Thyroid gland (tissue), 4 donors: ENCODE results near the gene PAFAH1B2. TPM values are rescaled to one million over a fixed set of nuclear protein-coding genes. Genes with fewer than 3 reads are reported as not detected.

ENCODE experiments used
- DNase-seq, 2 donors: peaks; one replicate each; pipeline ENCODE4 v3.0.0-alpha.2; 2019
- H3K27ac ChIP-seq, 3 donors: fragments of 200-600 bp; sonication (generic); 1 replicate in 2 of 3; 2 replicates in 1 of 3; pipeline ENCODE4 v1.5.1; 2016 to 2019; ENCODE audit warnings: mild to moderate bottlenecking in 1 of 3, moderate library complexity in 1 of 3
- H3K27me3 ChIP-seq: fragments of 200-600 bp; sonication (generic); one replicate; pipeline ENCODE4 v1.5.1; 2019
- H3K36me3 ChIP-seq, 2 donors: fragments of 200-600 bp; sonication (generic); one replicate each; pipeline ENCODE4 v1.5.1; 2016 to 2019
- H3K4me1 ChIP-seq, 2 donors: fragments of 200-600 bp; sonication (generic); one replicate each; pipeline ENCODE4 v1.5.1; 2017 to 2019
- H3K4me3 ChIP-seq, 3 donors: fragments of 200-600 bp; sonication (generic); replicated peaks in 1 of 3; 1 replicate in 2 of 3; 2 replicates in 1 of 3; pipeline ENCODE4 v1.5.1; 2016; ENCODE audit warnings: mild to moderate bottlenecking in 1 of 3
- H3K9me3 ChIP-seq: fragments of 200-600 bp; sonication (generic); one replicate; pipeline ENCODE4 v1.5.1; 2017
- CTCF ChIP-seq, 6 experiments: fragments of 200-600 bp in 3 of 6; fragments of 450-650 bp in 3 of 6; sonication (generic) in 3 of 6; IDR thresholded peaks; one replicate each; pipeline ENCODE4 v1.5.1; 2016 to 2019; ENCODE audit warnings: antibody characterized with exemption in 6 of 6, mild to moderate bottlenecking in 2 of 6, inconsistent platforms in 1 of 6, moderate library complexity in 1 of 6
- POLR2A ChIP-seq, 2 donors: fragments of 450-650 bp; IDR thresholded peaks; one replicate each; pipeline ENCODE4 v1.6.1; 2017; ENCODE audit warnings: antibody characterized with exemption in 2 of 2, mild to moderate bottlenecking in 2 of 2, moderate library complexity in 1 of 2
- WGBS, 2 donors: methylation state at CpG; one replicate each; pipeline ENCODE4 v1.1.5; 2017; 5-methylcytosine and 5-hydroxymethylcytosine counted together
- intact Hi-C: fragments of 100-400 bp; cut with DNase I; formaldehyde crosslinking; loops from one replicate; pipeline ENCODE4 v1.15.1; 2023
- total RNA-seq, 4 donors: library from RNA; depleted of rRNA; stranded (reverse); fragments of >200 nt; gene quantifications; one replicate each; pipeline ENCODE4 v1.2.3, GENCODE V29; 2016

The PAFAH1B2 gene
- total RNA-seq, 4 donors from 2014 or later = 107 to 128 (median 118) TPM

GRCh38 chr11:117179048-117179999 is 35.2 kb downstream of the PAFAH1B2 start:
- Histone ChIP-seq H3K9me3 (no peaks in the 10 kb centered on the region), H3K27ac (peak overlapping the region; percentile 93 to 94 (median 94)), H3K27me3 (no peaks in the 10 kb centered on the region), H3K4me1 (peaks cover 26 to 48% of the 10 kb centered on the region in 2 donors), H3K36me3 (peaks cover 5 to 11% of the 10 kb centered on the region in 2 donors), H3K4me3 (peak overlapping the region; percentile 66 to 77 (median 71))
- TF ChIP-seq CTCF (IDR thresholded peaks at IDR 0.05) = no peak
- peak in 1 of 2 donors; percentile 31 for TF ChIP-seq POLR2A (IDR thresholded peaks at IDR 0.05)
- intact Hi-C loops = no loop called here
- WGBS, 2 donors = 1 to 16% methylated on average over 2 to 31 of the region's 39 CpGs
- peak; percentile 49 to 52 for DNase-seq

- H3K36me3 ChIP-seq = peaks cover 5 to 11% of the 10 kb centered on the region in 2 donors
- peak overlapping the region in 1 of 3 donors; percentile 71 for H3K4me3 ChIP-seq
- TF ChIP-seq CTCF (IDR thresholded peaks at IDR 0.05) (no peak), POLR2A (IDR thresholded peaks at IDR 0.05) (no peak)
- intact Hi-C loops = loop anchor here (5.0 kb wide), 1 partner anchor 47 kb away; no protein-coding TSS in a partner anchor
- H3K4me1 ChIP-seq = peaks cover 23 to 41% of the 10 kb centered on the region in 2 donors
- peak overlapping the region in 2 of 3 donors; percentile 94 for H3K27ac ChIP-seq
- 38 to 42% methylated on average over 4 of the region's 4 CpGs for WGBS, 2 donors
- no peaks in the 10 kb centered on the region for H3K9me3 ChIP-seq
- peak in 1 of 2 donors; percentile 3 for DNase-seq
- H3K27me3 ChIP-seq = no peaks in the 10 kb centered on the region
These were observed 35.9 kb downstream of the PAFAH1B2 start for GRCh38 chr11:117180020-117180419.

DNA sequence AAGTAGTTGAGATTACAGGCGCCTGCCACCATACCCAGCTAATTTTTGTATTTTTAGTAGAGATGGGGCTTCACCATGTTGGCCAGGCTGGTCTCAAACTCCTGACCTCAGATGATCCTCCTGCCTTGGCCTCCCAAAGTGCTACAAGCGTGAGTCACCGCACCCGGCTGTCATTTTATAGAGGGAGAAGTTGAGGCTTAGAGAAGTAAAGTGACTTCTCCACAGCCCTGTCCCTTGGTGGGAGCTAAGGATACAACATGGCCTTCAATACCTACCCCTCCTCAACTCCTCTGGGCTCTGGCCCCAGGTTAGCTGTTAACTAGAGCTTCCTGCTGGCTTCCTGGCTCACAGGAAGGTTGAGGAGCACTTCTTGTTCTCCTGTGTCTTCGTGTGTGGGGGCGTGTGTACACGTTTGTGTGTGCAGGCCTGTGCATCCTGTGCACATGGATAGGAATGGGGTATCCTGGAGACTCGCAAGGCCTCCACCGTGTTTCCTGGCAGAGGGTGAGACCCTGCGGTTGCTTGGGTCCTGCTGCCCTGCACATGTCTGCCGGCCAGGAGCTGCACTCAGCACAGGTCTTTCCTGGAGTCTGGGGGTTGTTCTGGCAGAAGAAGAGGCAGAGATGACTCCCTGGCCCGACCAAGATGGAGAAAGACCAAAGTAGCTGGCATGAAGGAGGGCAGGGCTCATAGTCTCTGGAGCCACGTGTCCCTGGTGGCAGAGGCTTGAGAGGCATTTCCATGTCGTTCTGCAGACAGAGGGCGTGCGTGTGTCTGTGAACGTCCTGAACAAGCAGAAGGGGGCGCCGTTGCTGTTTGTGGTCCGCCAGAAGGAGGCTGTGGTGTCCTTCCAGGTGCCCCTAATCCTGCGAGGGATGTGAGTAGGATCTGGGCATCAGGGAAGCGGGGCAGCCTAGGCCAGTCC is 36.8 kb downstream of the PAFAH1B2 start:
- TF ChIP-seq POLR2A (IDR thresholded peaks at IDR 0.05) = no peak
- peak in 4 of 6 experiments; percentile 31 to 54 (median 51) for TF ChIP-seq CTCF (IDR thresholded peaks at IDR 0.05)
- Histone ChIP-seq H3K9me3 (no peaks in the 10 kb centered on the region), H3K4me1 (peaks cover 17 to 32% of the 10 kb centered on the region in 2 donors), H3K36me3 (peaks cover 5 to 11% of the 10 kb centered on the region in 2 donors), H3K4me3 (no peak overlapping the region), H3K27me3 (no peaks in the 10 kb centered on the region), H3K27ac (no peak overlapping the region)
- DNase-seq = peak; percentile 59 to 67
- intact Hi-C loops = loop anchor here (5.0 kb wide), 1 partner anchor 46 kb away; no protein-coding TSS in a partner anchor
- 53 to 61% methylated on average over 19 of the region's 22 CpGs for WGBS, 2 donors

DNA sequence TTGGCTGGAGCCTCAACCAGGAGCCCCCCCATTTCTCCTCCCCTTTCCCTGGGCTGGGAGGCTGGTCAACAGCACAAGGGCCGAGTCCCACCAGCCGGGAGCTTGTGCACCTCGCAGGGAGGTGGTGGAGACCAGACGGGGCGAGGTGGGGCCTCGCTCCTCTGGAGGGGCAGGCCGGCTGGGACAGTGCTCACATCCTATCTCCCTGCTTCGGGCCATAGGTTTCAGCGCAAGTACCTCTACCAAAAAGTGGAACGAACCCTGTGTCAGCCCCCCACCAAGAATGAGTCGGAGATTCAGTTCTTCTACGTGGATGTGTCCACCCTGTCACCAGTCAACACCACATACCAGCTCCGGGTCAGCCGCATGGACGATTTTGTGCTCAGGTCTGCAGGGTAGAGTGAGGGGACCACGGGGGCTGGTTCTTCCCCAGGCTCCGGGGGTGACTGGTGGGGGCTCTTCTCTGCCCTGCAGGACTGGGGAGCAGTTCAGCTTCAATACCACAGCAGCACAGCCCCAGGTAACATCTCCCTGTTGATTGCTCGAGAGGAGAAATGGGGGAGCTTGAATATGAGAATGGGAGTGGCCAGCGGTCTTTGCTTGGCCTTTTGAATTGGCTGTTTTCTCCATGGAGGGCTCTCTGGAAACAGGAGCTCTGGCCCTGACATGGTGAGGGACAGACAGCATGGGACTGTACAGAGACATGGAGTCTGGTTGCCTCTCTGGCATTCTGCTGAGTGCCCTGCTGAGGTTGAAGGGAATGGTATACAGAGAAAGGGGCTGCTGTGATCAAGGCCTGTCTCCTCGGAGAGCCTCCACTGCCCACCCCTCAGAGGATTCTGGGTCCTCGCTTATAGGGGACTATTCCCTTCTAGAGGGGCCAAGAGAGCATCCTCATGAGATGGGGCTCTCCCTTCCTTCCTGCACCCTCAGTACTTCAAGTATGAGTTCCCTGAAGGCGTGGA is 37.8 kb downstream of the PAFAH1B2 start:
- 89 to 97% methylated on average over 12 to 16 of the region's 22 CpGs for WGBS, 2 donors
- Histone ChIP-seq H3K4me1 (peaks cover 17 to 27% of the 10 kb centered on the region in 2 donors), H3K27me3 (no peaks in the 10 kb centered on the region), H3K9me3 (no peaks in the 10 kb centered on the region), H3K27ac (no peak overlapping the region), H3K36me3 (peaks cover 5 to 11% of the 10 kb centered on the region in 2 donors), H3K4me3 (no peak overlapping the region)
- intact Hi-C loops = loop anchor here (5.0 kb wide), 1 partner anchor 45 kb away; no protein-coding TSS in a partner anchor
- DNase-seq = peak in 1 of 2 donors; percentile 1
- TF ChIP-seq CTCF (IDR thresholded peaks at IDR 0.05) (no peak), POLR2A (IDR thresholded peaks at IDR 0.05) (no peak)
